ENCODE results near the gene RYR1. TPM values are rescaled to one million over a fixed set of nuclear protein-coding genes. Genes with fewer than 3 reads are reported as not detected.

The RYR1 gene
- total and polyA plus RNA-seq, 2 of the 8 experiments (the other 6 are each of a cell fraction or from before 2014, with no cell fraction given): 5.8 to 11.8 TPM

DNA sequence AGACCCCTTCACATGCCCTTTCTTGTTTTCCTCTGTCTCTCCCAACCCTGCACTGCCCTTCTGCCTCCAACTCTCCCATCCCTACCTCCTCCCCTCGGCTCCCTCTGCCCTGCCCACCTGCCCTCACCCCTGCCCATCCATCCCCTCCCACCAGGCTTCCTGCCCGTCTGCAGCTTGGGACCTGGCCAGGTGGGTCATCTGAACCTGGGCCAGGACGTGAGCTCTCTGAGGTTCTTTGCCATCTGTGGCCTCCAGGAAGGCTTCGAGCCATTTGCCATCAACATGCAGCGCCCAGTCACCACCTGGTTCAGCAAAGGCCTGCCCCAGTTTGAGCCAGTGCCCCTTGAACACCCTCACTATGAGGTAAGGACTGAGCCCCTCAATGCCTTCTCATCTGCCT is 35.7 kb downstream of the RYR1 start (continued):
- TF ChIP-seq GTF2F1 (IDR thresholded peaks at IDR 0.05; ENCODE audit: borderline replicate concordance, low read depth, low read length): no peak
- TF ChIP-seq SAP30 (IDR thresholded peaks at IDR 0.05; ENCODE audit: insufficient read depth, insufficient replicate concordance, low read length): no peak
- no peak for TF ChIP-seq BCL11A (IDR thresholded peaks at IDR 0.05; ENCODE audit: low read depth in 2 of 2, low read length in 2 of 2)
- no peak for TF ChIP-seq BRCA1 (IDR thresholded peaks at IDR 0.05; ENCODE audit: low read depth, low read length)
